ENCODE measurements around the gene F13A1.

Gene F13A1

GRCh38 chr6:6239598-6240581 is 80.6 kb downstream of the F13A1 start:
- TF ChIP-seq REST (IDR thresholded peaks at IDR 0.05; ENCODE audit: insufficient replicate concordance, low read depth) (no peak), SPI1 (IDR thresholded peaks at IDR 0.05; ENCODE audit: borderline replicate concordance, low read depth) (no peak), GABPA (IDR thresholded peaks at IDR 0.05; ENCODE audit: low read depth) (no peak), POLR2AphosphoS5 (IDR thresholded peaks at IDR 0.05; ENCODE audit: low read depth) (no peak), CTCF (IDR thresholded peaks at IDR 0.05; ENCODE audit: insufficient read depth, low read length) (no peak)
- no peak for DNase-seq (ENCODE audit: low read depth in 1 of 2, low spot score in 1 of 2)
- H3K4me3 ChIP-seq (replicated peaks; ENCODE audit: insufficient read depth, low read length): no peak overlapping the region
- no peaks in the 10 kb centered on the region for H3K27me3 ChIP-seq (ENCODE audit: insufficient read depth, poor library complexity, severe bottlenecking)
- no peak overlapping the region for H3K27ac ChIP-seq (replicated peaks)

DNA sequence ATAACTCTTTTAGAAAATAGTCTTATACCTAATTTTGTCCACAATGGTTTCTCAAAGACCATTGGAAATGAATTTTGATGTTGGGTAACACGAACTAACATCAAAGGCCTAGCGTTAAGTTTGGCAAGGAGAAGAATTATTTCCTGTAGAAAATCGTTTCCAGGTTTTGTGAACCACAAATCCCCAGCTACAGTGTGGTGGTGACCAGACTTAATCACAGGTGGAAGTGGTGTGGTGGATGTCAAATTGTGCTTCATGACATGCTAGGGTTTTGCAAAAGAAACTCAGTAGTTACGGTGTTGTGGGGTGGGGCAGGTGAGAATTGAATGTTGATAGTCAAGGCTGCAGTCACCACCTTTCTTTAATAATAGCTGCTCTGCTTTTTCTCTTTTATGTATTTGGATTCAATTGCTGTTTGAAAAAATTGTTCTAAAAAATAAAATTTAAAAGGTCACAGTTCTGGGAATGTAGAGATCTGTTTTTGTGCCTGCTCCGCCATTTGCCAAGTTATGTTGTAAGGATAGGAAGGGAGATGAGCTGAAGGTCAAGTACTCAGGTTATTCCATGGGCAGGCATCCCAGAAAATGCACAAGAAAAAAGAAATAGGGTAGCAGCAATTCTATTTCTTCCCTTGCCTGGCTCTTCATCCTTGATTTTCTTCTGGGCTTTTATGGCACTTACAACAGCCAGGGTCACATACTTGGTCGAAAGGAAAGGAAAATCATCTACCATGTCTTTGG is 83.6 kb downstream of the F13A1 start:
- H3K27ac ChIP-seq (replicated peaks): no peak overlapping the region
- H3K27me3 ChIP-seq (ENCODE audit: insufficient read depth, poor library complexity, severe bottlenecking): no peaks in the 10 kb centered on the region
- no peak overlapping the region for H3K4me3 ChIP-seq (replicated peaks; ENCODE audit: insufficient read depth, low read length)
- TF ChIP-seq SPI1 (IDR thresholded peaks at IDR 0.05; ENCODE audit: borderline replicate concordance, low read depth) (no peak), GABPA (IDR thresholded peaks at IDR 0.05; ENCODE audit: low read depth) (no peak), REST (IDR thresholded peaks at IDR 0.05; ENCODE audit: insufficient replicate concordance, low read depth) (no peak), CTCF (IDR thresholded peaks at IDR 0.05; ENCODE audit: insufficient read depth, low read length) (no peak), POLR2AphosphoS5 (IDR thresholded peaks at IDR 0.05; ENCODE audit: low read depth) (no peak)
- no peak for DNase-seq (ENCODE audit: low read depth in 1 of 2, low spot score in 1 of 2)

DNA sequence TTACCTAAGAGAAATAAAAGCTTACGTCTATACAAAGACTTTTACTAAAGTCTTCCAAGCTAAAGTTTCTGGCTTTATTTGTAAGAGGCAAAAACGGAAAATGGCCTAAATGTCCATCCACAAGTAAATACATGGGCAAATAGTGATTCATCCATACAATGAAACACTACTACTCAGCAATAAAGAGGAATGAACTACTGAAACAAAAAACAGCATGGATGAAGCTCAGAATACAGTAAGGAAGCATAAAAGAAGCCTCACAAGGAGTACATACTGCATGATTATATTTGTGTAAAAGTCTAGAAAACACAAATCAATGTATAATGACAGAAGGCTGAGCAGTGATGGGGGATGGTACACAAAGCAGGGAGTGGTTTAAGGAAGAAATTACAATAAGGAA is 84.7 kb downstream of the F13A1 start:
- H3K27me3 ChIP-seq (ENCODE audit: insufficient read depth, poor library complexity, severe bottlenecking): no peaks in the 10 kb centered on the region
- no peak for TF ChIP-seq CTCF (IDR thresholded peaks at IDR 0.05; ENCODE audit: insufficient read depth, low read length)
- TF ChIP-seq REST (IDR thresholded peaks at IDR 0.05; ENCODE audit: insufficient replicate concordance, low read depth): no peak
- no peak overlapping the region for H3K27ac ChIP-seq (replicated peaks)
- DNase-seq (ENCODE audit: low read depth in 1 of 2, low spot score in 1 of 2): no peak
- no peak overlapping the region for H3K4me3 ChIP-seq (replicated peaks; ENCODE audit: insufficient read depth, low read length)
